T-helper 9 cell (primary cell): ENCODE measurements around the gene STK32C.

Experiments used
- DNase-seq: peaks from one replicate; pipeline ENCODE4 v3.0.0-alpha.2; 2020

STK32C gene

GRCh38 chr10:132264306-132264950, 43.3 kb downstream of the STK32C start:
- no peak for DNase-seq

GRCh38 chr10:132263866-132264265, 43.9 kb downstream of the STK32C start:
- no peak for DNase-seq

GRCh38 chr10:132259702-132260482, 47.9 kb downstream of the STK32C start:
- no peak for DNase-seq

- DNase-seq: no peak
Measured at GRCh38 chr10:132258423-132258822, 49.3 kb downstream of the STK32C start.

- no peak for DNase-seq
Measured at GRCh38 chr10:132257907-132258306, 49.8 kb downstream of the STK32C start.

DNA sequence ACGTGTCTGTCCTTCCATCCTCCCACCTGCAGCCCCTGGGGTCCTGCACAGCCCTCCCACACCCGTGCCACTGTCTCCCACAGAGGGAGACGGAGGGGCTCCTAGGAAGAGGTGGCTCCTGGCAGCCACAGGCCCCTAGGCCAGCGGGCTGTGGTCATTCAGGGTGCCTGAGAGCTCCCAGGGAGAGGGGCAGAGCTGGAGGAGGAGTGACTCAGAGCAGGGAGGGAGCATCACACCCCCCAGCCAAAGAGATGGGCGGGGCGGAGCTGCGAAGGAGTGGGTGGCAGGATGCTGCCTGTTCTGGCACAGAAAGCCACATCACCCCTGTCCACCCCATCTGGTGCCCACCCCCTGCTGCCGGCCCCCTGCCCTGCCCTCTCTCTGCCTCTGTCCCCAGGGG, 50.5 kb downstream of the STK32C start:
- no peak for DNase-seq

GRCh38 chr10:132256866-132257265, 50.9 kb downstream of the STK32C start:
- DNase-seq: no peak

GRCh38 chr10:132255489-132256344, 52.0 kb downstream of the STK32C start:
- DNase-seq: no peak

GRCh38 chr10:132254841-132255240, 52.9 kb downstream of the STK32C start:
- no peak for DNase-seq

DNA sequence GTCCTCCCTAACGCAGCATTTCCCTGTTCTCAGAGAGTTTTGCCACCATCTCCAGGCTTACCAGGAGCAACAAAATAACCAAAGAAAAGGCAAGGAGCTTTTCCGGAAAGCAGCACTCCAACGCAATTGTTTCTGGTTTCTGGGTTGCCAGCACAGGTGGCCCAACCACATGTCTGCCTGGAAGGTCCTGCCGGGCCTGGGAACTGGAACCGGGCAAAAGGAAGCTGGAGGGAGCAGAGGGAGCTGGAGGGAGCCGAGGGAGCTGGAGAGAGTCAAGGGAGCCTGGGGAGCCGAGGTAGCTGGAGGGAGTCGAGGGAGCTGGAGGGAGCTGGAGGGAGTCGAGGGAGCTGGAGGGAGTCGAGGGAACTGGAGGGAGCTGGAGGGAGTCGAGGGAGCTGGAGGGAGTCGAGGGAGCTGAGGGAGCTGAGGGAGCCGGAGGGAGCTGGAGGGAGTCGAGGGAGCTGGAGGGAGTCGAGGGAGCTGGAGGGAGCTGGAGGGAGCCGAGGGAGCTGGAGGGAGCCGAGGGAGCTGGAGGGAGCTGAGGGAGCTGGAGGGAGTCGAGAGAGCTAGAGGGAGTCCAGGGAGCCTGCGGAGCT, 54.6 kb downstream of the STK32C start:
- DNase-seq: no peak

- DNase-seq: no peak
Measured at GRCh38 chr10:132252412-132252811, 55.3 kb downstream of the STK32C start.

- DNase-seq: no peak
Measured at GRCh38 chr10:132251928-132252327, 55.8 kb downstream of the STK32C start.

DNA sequence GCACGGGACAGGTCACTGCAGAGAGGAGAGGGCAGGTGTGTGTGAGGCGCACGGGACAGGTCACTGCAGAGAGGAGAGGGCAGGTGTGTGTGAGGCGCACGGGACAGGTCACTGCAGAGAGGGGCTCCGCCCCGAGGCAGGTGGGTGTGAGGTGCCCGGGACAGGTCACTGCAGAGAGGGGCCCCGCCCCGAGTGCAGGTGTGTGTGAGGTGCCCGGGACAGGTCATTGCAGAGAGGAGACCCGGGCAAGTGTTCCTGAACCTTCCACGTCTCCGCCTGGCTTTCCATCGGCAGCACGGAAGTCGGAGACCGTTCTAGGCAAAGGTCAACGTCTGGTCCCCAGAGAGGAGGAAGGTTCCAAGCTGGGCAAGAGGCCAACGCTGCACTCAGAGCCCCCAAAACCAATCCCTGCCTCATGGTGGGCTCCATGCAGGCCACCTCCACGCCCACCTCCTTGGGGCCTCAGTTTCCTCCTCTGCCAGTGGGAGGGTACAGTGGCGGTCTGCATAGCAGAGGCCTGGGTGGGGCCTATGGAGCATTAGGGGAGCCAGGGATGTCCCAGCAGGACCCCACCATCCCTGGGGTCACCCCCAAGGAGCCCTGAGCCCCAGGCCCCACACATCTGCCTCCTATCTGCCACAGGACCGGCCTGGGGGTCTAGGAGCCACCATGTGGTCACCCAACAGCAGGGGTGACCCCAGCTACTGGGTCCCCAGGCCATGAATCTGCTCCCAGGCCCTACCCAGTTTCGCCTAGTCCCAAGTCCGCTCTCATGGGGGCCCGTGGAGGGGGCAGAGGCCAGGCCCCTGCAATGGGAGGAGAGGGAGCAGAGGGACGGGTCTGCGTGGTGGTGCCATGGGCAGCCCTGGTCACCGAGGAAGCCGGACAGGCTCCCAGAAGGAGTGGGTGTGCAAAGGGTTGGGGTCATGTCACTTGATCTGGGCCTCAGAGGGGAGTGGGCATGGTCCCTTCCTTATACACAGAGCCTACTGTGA, 57.0 kb downstream of the STK32C start:
- DNase-seq: no peak

DNA sequence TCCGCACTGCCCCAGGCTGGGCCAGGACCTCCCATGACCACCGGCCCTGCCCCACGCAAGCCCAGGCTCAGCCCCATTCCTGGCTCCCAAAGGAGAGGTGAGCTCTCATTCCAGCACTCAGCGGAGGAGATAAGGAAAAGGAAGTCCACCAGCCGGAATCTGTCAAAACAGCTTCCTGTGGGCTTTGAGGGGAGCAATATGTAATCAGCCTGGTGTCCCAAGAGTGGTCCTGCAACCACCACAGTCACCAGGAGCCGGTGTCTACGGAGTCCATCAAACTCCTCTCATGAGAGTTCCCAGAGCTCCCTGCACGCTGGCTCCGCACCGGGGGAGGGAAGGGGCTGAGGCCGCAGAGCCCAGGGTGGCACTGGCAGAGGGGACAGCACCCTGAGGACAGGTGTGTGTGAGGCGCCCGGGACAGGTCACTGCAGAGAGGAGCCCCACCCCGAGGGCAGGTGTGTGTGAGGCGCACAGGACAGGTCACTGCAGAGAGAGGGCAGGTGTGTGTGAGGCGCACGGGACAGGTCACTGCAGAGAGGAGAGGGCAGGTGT, 57.9 kb downstream of the STK32C start:
- no peak for DNase-seq

DNA sequence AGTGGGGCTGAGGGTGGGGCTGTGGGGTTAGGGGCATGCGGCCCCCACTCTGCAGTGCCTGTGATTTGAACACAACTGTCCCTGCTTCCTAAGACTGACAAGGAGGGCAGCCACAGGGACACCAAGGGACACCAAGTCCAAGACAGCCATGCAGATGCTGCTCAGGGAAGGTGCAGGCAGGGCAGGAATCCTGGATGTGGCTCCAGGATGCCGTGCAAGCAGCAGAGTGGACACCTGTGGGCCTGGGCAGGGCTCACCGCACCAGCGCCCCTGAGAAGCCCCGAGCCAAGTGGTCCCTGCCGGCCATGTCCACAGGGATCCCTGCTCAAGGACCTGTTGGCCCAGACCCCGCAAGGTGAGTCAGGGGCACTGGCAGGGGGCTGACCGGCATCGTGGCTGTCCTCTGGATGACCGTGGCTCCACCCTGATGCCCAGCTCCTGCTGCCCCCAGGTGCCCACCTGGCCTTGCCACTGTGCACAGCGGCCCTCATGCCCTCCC, 58.5 kb downstream of the STK32C start:
- DNase-seq: no peak

DNA sequence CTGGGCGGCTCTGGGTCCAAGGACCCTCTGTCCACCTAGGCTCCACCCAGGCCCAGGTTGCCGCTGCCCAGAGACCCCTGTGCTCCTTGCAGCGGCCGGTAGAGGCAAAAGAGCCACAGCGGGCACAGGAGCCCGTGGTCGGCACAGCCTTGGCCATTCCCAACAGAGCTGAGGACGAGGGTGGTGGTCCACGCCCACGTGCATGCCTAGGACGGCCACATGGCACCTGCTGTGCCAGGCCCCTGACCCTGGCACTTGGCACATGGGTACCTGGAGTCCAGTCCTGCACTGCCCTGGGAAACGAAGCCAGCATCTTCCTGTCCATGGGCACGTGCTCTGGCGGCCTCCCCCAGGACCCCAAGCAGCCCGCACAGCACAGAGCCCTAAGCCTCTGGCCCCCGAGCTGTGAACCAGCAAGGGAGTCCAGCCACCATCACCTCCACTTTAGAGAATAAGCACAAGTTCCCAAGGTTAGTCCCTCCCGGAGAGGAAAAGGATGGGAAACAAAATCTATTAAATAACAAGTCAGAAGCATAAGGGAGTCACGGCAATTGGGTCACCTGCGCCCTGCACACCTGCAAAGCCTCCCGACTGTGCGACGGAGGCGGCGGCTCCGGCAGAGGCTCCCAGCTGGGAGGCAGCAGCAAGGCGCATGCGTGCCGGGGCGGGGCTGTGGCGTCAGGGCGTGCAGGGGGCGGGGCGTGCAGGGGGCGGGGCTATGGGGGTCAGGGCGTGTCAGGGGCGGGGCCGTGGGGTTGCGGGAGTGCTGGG, 59.1 kb downstream of the STK32C start:
- DNase-seq: peak; percentile 62

DNA sequence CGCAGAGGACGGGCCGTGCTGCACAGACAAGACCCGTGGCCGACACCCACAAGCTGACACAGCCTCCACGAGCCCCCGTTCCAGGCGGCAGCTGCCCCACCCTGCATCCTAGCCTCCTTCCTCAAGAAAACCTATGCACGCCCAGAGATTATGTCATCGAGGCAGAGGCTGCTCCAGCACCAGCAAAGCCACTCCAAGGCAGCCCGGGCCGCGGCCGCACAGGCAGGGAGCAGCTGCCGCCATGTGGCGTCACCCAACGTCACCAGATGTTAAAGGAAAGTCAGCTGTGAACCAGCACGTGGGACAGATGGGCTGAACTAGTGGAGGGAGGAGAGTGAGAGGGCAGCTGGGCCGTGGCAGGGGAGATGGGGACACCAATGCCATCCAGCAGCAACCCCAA, 59.8 kb downstream of the STK32C start:
- no peak for DNase-seq

GRCh38 chr10:132246296-132246695, 61.5 kb downstream of the STK32C start:
- no peak for DNase-seq

- no peak for DNase-seq
Measured at GRCh38 chr10:132245056-132245455, 62.7 kb downstream of the STK32C start.

DNA sequence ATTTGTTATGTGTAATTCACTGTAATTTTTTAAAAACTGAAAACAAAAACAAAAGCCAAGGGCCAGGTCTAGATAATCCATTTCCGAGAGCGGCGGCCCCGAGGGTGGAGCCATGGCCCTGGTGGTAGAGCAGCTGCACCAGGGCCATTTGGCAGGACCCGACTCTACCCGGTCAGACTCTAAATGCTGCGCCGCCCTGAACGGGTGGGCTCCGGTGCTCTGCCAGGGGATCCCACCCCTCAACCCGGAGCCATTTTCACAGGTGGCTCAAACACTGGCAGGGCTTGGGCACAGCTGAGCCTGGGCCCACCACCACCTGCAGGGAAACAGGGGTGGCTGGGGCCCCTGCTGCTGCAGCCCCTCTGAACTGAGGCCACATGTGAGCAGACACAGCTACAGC, 64.1 kb downstream of the STK32C start:
- DNase-seq: no peak

- DNase-seq: no peak
Measured at GRCh38 chr10:132243141-132243540, 64.6 kb downstream of the STK32C start.
